ENCODE data around the gene AGXT2. TPM values are rescaled to one million over a fixed set of nuclear protein-coding genes. Genes with fewer than 3 reads are reported as not detected.

Gene AGXT2
- total and polyA plus RNA-seq, 10 of the 15 experiments (the other 5 are each of a cell fraction or from before 2014, with no cell fraction given): not detected

DNA sequence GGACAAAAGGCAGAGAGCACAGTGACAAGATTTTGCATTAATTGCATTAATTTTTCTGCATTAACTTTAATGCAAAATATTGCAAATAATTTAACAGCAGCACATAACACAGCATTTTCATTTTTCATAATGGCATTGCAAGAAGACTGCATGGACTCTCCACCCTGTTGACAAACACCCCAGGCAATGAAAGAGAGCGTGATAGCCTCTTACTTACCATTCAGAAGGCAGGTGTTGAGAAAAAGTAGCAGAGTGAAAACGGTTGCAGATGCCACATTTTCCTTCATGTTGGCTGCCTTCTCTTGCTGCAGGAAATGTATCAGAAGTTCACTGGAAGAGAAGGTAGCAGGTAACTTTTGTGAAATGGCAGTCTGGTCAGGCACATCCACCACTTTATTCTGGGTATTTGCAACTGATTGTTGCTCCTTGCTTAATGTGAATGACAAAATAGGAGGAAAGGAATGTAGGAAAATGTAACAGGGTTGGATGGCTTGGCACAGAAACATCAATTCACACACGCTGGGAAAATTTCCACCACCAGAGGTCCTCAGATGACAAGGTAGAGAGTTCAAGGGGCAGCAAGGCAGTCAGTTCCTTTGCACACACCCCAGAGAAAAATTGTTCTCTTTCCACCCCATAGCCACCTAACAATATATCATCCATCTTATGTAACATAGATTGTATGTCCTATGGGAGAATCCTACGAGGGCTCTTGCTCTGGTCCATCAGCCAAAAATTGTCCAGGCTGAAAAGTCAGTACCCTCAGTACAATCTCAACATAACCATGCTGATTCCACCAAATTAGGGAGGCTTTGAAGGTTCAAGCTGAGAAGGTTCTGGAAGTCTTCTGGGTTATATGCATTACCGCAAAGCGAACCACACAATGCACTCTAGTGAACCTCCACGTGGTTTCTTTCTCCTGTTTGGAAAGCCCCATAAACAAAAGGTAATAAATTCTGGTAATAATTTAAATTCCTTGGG is 41.9 kb upstream of the AGXT2 start (continued):
- TF ChIP-seq, protein P1, sequence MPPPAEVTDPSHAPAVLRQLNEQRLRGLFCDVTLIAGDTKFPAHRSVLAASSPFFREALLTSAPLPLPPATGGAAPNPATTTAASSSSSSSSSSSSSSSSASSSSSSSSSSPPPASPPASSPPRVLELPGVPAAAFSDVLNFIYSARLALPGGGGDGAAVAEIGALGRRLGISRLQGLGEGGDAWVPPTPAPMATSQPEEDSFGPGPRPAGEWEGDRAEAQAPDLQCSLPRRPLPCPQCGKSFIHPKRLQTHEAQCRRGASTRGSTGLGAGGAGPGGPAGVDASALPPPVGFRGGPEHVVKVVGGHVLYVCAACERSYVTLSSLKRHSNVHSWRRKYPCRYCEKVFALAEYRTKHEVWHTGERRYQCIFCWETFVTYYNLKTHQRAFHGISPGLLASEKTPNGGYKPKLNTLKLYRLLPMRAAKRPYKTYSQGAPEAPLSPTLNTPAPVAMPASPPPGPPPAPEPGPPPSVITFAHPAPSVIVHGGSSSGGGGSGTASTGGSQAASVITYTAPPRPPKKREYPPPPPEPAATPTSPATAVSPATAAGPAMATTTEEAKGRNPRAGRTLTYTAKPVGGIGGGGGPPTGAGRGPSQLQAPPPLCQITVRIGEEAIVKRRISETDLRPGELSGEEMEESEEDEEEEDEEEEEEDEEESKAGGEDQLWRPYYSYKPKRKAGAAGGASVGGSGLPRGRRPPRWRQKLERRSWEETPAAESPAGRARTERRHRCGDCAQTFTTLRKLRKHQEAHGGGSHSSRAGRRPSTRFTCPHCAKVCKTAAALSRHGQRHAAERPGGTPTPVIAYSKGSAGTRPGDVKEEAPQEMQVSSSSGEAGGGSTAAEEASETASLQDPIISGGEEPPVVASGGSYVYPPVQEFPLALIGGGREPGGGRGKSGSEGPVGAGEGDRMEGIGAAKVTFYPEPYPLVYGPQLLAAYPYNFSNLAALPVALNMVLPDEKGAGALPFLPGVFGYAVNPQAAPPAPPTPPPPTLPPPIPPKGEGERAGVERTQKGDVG (CRISPR knock-in tag; IDR thresholded peaks at IDR 0.05): no peak
- TF ChIP-seq RAD21 (IDR thresholded peaks at IDR 0.05; ENCODE audit: insufficient read depth, low read depth, low read length) (peak; percentile 94), RAD51 (IDR thresholded peaks at IDR 0.05) (no peak)

DNA sequence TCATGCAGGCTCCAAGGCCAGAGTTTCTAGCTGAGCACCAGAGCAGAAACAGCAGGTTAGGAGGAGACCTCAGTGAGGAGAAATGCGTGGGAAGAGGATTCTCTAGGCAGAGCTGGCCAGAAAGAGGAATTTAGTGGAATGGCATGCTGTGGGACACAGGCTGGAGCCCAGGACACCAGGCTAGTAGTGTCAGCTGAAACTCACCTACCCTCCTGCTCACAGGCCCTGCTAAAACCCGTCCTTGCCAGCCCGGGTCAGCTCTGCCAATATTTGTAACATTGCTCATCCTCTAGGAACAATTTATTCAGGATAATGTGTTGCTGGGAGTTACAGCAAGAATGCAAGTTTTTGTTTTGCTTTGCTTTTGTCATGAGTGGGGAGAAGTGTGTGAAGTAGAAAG is 40.2 kb upstream of the AGXT2 start:
- Histone ChIP-seq H2AFZ (ENCODE audit: control insufficient read depth, low read depth, low read length) (no peak overlapping the region), H3K4me2 (ENCODE audit: control insufficient read depth, insufficient read depth) (no peak overlapping the region), H4K20me1 (ENCODE audit: control insufficient read depth, insufficient read depth) (no peaks in the 10 kb centered on the region), H3K9me3 (replicated peaks; ENCODE audit: control insufficient read depth, insufficient read depth, low read length) (no peaks in the 10 kb centered on the region), H3K36me3 (ENCODE audit: control insufficient read depth in 2 of 2, insufficient read depth in 2 of 2, low read length in 1 of 2) (no peaks in the 10 kb centered on the region), H3K79me2 (ENCODE audit: control insufficient read depth, insufficient read depth, low read length) (no peaks in the 10 kb centered on the region), H3K9ac (ENCODE audit: control insufficient read depth, insufficient read depth, low read length) (no peak overlapping the region), H3K27ac (ENCODE audit: control insufficient read depth, insufficient read depth) (no peak overlapping the region), H3K4me1 (ENCODE audit: control insufficient read depth, insufficient read depth, low read length) (no peaks in the 10 kb centered on the region), H3K4me3 (no peak overlapping the region), H3K27me3 (replicated peaks in 1 of 2; ENCODE audit: control insufficient read depth in 2 of 2, insufficient read depth in 2 of 2, low read length in 1 of 2) (no peaks in the 10 kb centered on the region)
- intact Hi-C loops (cut with micrococcal nuclease; ENCODE audit: unreplicated experiment): loop anchor here (2.0 to 5.0 kb wide), 4 partner anchors 349 to 837 kb away; no protein-coding TSS in a partner anchor
- ChIA-PET SMC1A (ENCODE audit: uncharacterized antibody, unreplicated experiment) (interaction anchor here (0.7 to 2.3 kb wide), 8 partner anchors 12 to 839 kb away, joined by 3 to 8 read pairs (median 4); no protein-coding TSS in a partner anchor), RAD21 (ENCODE audit: unreplicated experiment) (interaction anchor here (1.2 to 1.6 kb wide), 3 partner anchors 30 to 136 kb away, joined by 4 to 6 read pairs (median 4); no protein-coding TSS in a partner anchor), POLR2A (no interaction called here), CTCF (interaction anchor here (1.0 to 8.4 kb wide), 13 partner anchors 11 to 838 kb away, joined by 3 to 91 read pairs (median 7); no protein-coding TSS in a partner anchor)
- ATAC-seq (no peak), FAIRE-seq (no peak), DNase-seq (ENCODE audit: low read depth, low spot score) (no peak)
- BruUV-seq (replicated peaks): no TSS peak
- 0% methylated on average over 3 of the region's 3 CpGs for WGBS (ENCODE audit: insufficient coverage, insufficient replicate concordance, low lambda C conversion rate, missing lambda C conversion rate)
- in situ Hi-C loops (cut with MboI): no loop called here
- TF ChIP-seq SMAD1 (IDR thresholded peaks at IDR 0.05; ENCODE audit: low read depth, partially characterized antibody): no peak
- no peak for TF ChIP-seq SMC3 (IDR thresholded peaks at IDR 0.05; ENCODE audit: borderline replicate concordance, low read length)
- no peak for TF ChIP-seq ASH2L (IDR thresholded peaks at IDR 0.05; ENCODE audit: borderline replicate concordance, low read depth)
- TF ChIP-seq, protein P2, sequence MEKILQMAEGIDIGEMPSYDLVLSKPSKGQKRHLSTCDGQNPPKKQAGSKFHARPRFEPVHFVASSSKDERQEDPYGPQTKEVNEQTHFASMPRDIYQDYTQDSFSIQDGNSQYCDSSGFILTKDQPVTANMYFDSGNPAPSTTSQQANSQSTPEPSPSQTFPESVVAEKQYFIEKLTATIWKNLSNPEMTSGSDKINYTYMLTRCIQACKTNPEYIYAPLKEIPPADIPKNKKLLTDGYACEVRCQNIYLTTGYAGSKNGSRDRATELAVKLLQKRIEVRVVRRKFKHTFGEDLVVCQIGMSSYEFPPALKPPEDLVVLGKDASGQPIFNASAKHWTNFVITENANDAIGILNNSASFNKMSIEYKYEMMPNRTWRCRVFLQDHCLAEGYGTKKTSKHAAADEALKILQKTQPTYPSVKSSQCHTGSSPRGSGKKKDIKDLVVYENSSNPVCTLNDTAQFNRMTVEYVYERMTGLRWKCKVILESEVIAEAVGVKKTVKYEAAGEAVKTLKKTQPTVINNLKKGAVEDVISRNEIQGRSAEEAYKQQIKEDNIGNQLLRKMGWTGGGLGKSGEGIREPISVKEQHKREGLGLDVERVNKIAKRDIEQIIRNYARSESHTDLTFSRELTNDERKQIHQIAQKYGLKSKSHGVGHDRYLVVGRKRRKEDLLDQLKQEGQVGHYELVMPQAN (conservative IDR thresholded peaks at IDR 0.05): no peak
- TF ChIP-seq EED (IDR thresholded peaks at IDR 0.05; ENCODE audit: low read depth): no peak
- TF ChIP-seq CREB1 (IDR thresholded peaks at IDR 0.05; ENCODE audit: low read depth): no peak
- no peak for TF ChIP-seq CBFB (IDR thresholded peaks at IDR 0.05; ENCODE audit: low read depth)
- no peak for TF ChIP-seq NRF1 (conservative IDR thresholded peaks at IDR 0.05; ENCODE audit: low read depth, low read length)

Data from GM12878 (cell line).